ENCODE data around the gene KDM5A. TPM values are rescaled to one million over a fixed set of nuclear protein-coding genes. Genes with fewer than 3 reads are reported as not detected.

The KDM5A gene
- total and polyA plus RNA-seq, 10 donors = 4.9 to 131 (median 79.3) TPM

GRCh38 chr12:230925-231671, 158.0 kb downstream of the KDM5A start:
- TF ChIP-seq POLR2A (IDR thresholded peaks at IDR 0.05) (no peak), POLR2AphosphoS5 (IDR thresholded peaks at IDR 0.05) (no peak)
- TF ChIP-seq, protein P1, sequence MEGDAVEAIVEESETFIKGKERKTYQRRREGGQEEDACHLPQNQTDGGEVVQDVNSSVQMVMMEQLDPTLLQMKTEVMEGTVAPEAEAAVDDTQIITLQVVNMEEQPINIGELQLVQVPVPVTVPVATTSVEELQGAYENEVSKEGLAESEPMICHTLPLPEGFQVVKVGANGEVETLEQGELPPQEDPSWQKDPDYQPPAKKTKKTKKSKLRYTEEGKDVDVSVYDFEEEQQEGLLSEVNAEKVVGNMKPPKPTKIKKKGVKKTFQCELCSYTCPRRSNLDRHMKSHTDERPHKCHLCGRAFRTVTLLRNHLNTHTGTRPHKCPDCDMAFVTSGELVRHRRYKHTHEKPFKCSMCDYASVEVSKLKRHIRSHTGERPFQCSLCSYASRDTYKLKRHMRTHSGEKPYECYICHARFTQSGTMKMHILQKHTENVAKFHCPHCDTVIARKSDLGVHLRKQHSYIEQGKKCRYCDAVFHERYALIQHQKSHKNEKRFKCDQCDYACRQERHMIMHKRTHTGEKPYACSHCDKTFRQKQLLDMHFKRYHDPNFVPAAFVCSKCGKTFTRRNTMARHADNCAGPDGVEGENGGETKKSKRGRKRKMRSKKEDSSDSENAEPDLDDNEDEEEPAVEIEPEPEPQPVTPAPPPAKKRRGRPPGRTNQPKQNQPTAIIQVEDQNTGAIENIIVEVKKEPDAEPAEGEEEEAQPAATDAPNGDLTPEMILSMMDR (IDR thresholded peaks at IDR 0.05 in 8 of 11, conservative IDR thresholded peaks at IDR 0.05 in 3 of 11) = no peak
- Histone ChIP-seq H3K4me3 (no peak overlapping the region), H3K9me3 (peaks cover 3 to 22% (median 15%) of the 10 kb centered on the region in 8 donors), H3K36me3 (no peaks in the 10 kb centered on the region), H3K27ac (no peak overlapping the region), H3K4me1 (no peaks in the 10 kb centered on the region), H3K27me3 (replicated peaks in 1 of 7) (peaks cover 0 to 8% (median 0%) of the 10 kb centered on the region in 7 donors)
- intact Hi-C loops (cut with DNase I; ENCODE audit: low total_unique reads) = no loop called here
- 63 to 76% (median 69%) methylated on average over 14 of the region's 14 CpGs for WGBS, 5 donors
- no peak for DNase-seq

Other genes starting within 250 kb of the KDM5A start
- 1 to 10 TPM in 6 of 7 donors, under 1 TPM in 1; 0.91 to 3.1 (median 2.7) TPM for gene SLC6A12, start 175.2 kb downstream of the KDM5A start, total RNA-seq
- 1 to 10 TPM in 1 of 3 donors, under 1 TPM in 2; 0.35 to 1.2 (median 0.50) TPM for gene SLC6A12, start 175.2 kb downstream of the KDM5A start, polyA plus RNA-seq
- 1 to 10 TPM in 1 of 7 donors, under 1 TPM in 1, not detected in 5; 0.30 to 1.7 TPM for gene SLC6A13, start 126.5 kb downstream of the KDM5A start, total RNA-seq
- gene SLC6A13, start 126.5 kb downstream of the KDM5A start, polyA plus RNA-seq = under 1 TPM; 0.22 to 0.39 (median 0.24) TPM
- 10 to 100 TPM in 5 of 7 donors, 1 to 10 TPM in 2; 9.1 to 17.9 (median 11.7) TPM for gene CCDC77, start 12.3 kb upstream of the KDM5A start, total RNA-seq
- gene CCDC77, start 12.3 kb upstream of the KDM5A start, polyA plus RNA-seq = 1 to 10 TPM; 6.5 to 7.1 (median 6.6) TPM
- 1 to 10 TPM in 5 of 7 donors, under 1 TPM in 2; 0.28 to 2.0 (median 1.4) TPM for gene B4GALNT3, start 70.6 kb upstream of the KDM5A start, total RNA-seq
- gene B4GALNT3, start 70.6 kb upstream of the KDM5A start, polyA plus RNA-seq = 1 to 10 TPM in 2 of 3 donors, under 1 TPM in 1; 0.76 to 1.8 (median 1.6) TPM

All from spleen (tissue), 11 donors.